GM10266 (cell line): ENCODE results near the gene THADA.

ENCODE experiments used
- DNase-seq: peaks from one replicate; pipeline ENCODE4 v3.0.0; 2012; ENCODE audit errors: extremely low spot score
- CTCF ChIP-seq: IDR thresholded peaks from 2 replicates; pipeline ENCODE4 v1.5.1; 2012; ENCODE audit warnings: mild to moderate bottlenecking, low read depth; ENCODE audit not compliant: control insufficient read depth, insufficient read depth; ENCODE audit errors: missing control alignments

THADA gene

GRCh38 chr2:43324259-43325106 is 271.4 kb downstream of the THADA start:
- DNase-seq = no peak
- TF ChIP-seq CTCF = no peak

- TF ChIP-seq CTCF = no peak
- DNase-seq = no peak
Measured at GRCh38 chr2:43323857-43324256, 272.0 kb downstream of the THADA start.

- TF ChIP-seq CTCF = no peak
- DNase-seq = no peak
Measured at GRCh38 chr2:43321446-43321845, 274.4 kb downstream of the THADA start.

- no peak for DNase-seq
- no peak for TF ChIP-seq CTCF
Measured at GRCh38 chr2:43319541-43319940, 276.3 kb downstream of the THADA start.

GRCh38 chr2:43318791-43319190 is 277.0 kb downstream of the THADA start:
- TF ChIP-seq CTCF = no peak
- DNase-seq = no peak

GRCh38 chr2:43317680-43318079 is 278.2 kb downstream of the THADA start:
- no peak for DNase-seq

More at GRCh38 chr2:43317680-43318079, 278.2 kb downstream of the THADA start:
- TF ChIP-seq CTCF = no peak
